AG09309 (cell line): ENCODE data around the gene DPH2.

Experiments used
- DNase-seq: peaks from one replicate; pipeline ENCODE4 v3.0.0-alpha.2; 2010; ENCODE audit warnings: low read depth
- H3K4me3 ChIP-seq: 2 replicates; pipeline ENCODE4 v1.5.1; 2011; ENCODE audit warnings: mild to moderate bottlenecking, low read depth, low read length, moderate library complexity; ENCODE audit not compliant: control insufficient read depth
- TF ChIP-seq, protein P1 (sequence below): IDR thresholded peaks from 2 replicates; pipeline ENCODE4 v1.5.1; 2011; ENCODE audit warnings: mild to moderate bottlenecking, low read depth, low read length, inconsistent platforms; ENCODE audit not compliant: insufficient read depth, control insufficient read depth; ENCODE audit errors: missing control alignments

The DPH2 gene

DNA sequence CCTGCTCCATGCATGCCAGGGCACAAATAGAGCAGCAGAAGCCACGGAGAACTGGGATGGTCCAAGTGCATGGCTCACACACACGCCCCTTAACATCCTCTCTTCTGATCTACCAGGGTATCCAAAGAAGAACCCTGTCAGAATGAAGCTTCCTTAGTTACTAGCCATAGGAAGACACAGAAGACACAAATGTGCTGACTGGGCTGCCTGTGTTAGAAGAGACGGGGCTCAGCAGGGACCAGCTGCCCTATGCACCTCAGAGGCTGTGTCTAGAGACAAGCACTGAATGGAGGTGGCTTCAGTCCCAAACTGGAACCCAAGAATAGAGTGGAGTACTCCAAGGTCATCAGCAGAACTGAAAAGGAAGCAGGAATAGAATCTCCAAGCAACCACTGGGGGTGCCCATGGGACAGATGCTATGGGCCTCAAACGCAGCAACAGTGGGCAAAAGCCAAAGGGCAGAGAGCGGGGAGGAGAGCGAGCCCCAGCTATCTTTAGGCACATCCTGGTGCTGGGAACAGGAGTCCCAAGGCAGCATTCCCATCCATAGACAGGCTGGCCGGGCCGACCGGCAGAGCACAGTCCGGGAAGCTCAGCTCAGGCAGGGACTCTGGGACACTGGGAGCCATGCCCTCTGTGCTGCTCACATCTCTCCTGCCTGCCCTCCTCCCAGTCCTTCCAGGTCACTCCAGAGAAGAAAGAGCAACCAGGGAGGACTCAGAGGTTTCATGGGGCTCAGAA is 51.9 kb downstream of the DPH2 start:
- no peak overlapping the region for H3K4me3 ChIP-seq
- TF ChIP-seq, protein P1, sequence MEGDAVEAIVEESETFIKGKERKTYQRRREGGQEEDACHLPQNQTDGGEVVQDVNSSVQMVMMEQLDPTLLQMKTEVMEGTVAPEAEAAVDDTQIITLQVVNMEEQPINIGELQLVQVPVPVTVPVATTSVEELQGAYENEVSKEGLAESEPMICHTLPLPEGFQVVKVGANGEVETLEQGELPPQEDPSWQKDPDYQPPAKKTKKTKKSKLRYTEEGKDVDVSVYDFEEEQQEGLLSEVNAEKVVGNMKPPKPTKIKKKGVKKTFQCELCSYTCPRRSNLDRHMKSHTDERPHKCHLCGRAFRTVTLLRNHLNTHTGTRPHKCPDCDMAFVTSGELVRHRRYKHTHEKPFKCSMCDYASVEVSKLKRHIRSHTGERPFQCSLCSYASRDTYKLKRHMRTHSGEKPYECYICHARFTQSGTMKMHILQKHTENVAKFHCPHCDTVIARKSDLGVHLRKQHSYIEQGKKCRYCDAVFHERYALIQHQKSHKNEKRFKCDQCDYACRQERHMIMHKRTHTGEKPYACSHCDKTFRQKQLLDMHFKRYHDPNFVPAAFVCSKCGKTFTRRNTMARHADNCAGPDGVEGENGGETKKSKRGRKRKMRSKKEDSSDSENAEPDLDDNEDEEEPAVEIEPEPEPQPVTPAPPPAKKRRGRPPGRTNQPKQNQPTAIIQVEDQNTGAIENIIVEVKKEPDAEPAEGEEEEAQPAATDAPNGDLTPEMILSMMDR, result no peak
- no peak for DNase-seq
